HG03575 (cell line): ENCODE measurements around the gene AQP2.

Experiments used
- ATAC-seq: cut with Tn5 transposase; IDR thresholded peaks from one replicate; pipeline ENCODE4 v1.9.1; 2021; ENCODE audit not compliant: unreplicated experiment, insufficient number of reproducible peaks, low FRiP score; ENCODE audit errors: extremely low read depth

Gene AQP2

GRCh38 chr12:49936925-49937324, 13.6 kb upstream of the AQP2 start:
- ATAC-seq, result no peak

GRCh38 chr12:49937639-49938300, 12.8 kb upstream of the AQP2 start:
- no peak for ATAC-seq

DNA sequence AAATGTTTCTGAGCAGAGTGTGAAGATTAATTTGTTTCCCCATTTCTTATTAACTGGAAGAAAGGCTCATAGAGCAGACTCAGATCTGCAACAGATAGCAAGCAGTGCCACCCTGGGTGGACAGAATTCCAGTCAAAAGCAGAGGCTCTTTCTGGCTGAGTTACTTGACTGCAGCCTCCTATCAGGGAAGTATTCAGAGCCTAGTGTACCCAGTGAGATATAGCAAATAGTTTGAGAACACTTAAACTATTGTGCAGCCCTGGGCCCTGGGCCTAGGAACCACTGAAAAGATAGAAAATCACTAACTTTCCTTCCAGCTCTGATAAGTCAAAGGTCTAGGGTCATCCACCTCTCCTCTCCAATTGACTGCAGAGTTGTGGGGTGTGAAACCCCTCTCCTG, 11.2 kb upstream of the AQP2 start:
- ATAC-seq, result no peak

DNA sequence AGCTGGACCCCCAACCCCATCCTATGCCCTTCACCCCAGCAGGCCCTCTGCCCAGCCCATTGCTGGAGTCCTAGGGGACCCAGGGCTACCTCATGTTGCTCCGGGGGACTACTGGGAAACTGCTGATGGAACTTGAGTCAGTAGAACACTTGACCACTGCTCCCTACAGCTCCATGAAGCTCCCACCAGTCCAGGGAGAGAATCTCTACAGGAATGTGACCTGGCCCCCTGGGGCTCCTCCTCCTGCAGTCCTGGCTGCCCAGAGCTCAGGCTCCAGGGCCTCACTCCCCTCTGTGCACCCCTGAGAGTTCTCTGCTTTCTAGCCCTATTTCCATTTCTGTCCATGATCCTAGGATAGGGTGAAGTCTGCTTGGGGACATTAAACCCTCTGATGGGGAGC, 10.8 kb upstream of the AQP2 start:
- ATAC-seq, result no peak

- no peak for ATAC-seq
Observed at GRCh38 chr12:49941556-49942511, 8.7 kb upstream of the AQP2 start.

GRCh38 chr12:49942512-49942893, 8.0 kb upstream of the AQP2 start:
- no peak for ATAC-seq

- ATAC-seq, result no peak
Observed at GRCh38 chr12:49942921-49943624, 7.5 kb upstream of the AQP2 start.

GRCh38 chr12:49943625-49943960, 6.9 kb upstream of the AQP2 start:
- no peak for ATAC-seq

DNA sequence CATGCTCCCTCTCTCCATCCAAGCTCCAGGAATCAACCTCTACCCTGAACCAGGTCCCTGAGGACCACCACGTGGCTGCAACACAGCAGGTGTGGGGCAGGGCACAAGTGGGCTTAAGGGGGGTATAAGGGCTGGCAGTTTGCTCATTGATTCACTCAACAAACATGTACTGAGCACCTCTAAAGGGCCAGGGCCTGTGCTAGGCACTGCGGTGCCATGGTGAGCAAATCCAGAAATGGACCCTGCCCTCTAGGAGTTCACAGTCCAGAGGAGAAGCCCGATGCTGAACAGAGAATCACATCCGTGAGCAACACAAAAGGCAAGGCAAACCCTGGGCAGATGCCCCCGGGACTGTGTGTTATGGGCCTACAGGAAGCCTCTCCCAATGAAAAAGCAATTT, 6.5 kb upstream of the AQP2 start:
- ATAC-seq, result no peak

DNA sequence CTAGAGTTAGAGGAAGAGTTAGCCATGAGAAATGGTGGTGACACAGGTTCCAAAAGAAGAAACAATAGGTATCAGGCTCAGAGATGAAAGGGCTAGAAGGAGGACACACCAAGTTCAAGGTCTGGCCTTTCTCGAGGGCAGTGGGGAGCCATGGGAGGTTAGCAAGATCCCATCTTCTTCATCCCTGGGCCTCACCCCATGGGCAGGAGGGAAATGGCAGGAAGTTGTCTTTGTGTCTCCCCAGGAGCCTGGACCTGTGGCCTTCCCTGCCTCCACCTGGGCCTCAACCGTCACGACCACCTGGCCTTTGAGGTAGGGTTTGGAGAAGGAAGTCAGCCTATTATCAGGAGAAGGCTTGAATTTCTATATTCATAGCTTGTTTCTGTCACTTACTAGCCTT, 5.8 kb upstream of the AQP2 start:
- no peak for ATAC-seq

- no peak for ATAC-seq
Observed at GRCh38 chr12:49945394-49946080, 5.0 kb upstream of the AQP2 start.

- no peak for ATAC-seq
Observed at GRCh38 chr12:49946086-49946485, 4.5 kb upstream of the AQP2 start.

DNA sequence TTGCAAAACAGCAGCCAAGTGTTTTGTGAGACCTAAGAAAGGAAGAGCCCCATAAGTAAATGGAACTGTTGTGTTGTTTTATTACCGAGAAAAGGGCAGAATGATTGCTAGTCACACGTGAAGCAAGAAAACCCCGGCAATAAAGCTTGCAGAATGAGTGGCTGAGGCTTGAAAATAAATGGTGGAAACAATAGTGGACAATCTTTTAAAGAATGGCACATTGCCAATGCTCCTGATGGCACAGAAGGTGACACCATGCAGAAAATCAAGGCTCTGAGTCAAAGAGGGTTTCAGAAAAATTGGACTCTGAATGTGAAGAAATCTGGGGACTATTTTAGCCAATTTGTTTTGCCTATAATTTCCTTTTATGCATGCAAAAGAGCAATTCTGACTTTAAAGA, 4.0 kb upstream of the AQP2 start:
- ATAC-seq, result no peak

- no peak for ATAC-seq
Observed at GRCh38 chr12:49947593-49948226, 2.8 kb upstream of the AQP2 start.

DNA sequence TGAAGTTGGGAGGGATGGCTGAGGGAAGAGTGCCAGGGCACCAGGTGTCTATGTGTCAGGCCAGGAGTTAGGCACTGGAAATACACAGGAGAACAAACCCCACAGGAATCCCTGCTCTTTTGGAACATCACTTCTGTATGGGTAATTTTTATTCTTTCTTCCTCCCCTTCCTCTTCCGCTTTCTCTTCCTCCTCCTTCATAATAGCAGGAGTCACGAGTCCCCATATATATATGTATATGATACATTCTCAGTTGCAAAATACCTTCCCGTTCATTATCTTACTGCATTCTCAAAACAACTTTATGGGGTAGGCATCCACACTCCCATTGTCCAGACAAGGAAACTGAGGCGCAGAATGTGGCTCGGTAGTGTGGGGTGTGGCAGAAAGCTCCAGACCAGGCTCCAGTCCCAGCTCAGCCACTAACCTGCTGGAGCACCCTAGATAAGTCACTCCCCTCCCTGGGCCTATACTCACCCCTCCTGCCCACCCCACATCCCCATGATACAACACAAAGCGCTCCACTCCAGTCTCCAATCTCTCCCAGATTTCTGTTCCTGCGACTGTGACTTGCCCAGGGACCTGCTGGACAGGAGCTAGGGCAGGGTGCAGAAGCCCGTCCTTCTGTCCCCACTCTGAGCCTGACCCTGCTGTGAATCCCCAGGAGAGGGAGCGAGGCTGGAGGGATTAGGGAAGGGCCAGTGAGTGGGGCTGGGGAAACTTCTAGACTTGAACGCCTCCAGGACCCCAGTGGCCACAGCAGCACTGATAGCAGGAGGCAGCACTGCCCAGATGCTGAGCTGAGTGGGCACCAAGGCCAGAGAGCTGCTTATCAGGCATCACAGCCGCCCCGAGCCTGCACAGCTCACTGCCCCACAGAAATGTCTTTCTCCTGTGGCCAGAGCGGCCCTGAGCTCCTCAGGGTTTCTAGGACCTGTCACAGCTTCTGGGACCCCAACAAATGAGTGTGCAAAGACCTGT, 1.4 kb upstream of the AQP2 start:
- no peak for ATAC-seq

GRCh38 chr12:49949866-49950265, 671 bp upstream of the AQP2 start:
- ATAC-seq, result no peak

DNA sequence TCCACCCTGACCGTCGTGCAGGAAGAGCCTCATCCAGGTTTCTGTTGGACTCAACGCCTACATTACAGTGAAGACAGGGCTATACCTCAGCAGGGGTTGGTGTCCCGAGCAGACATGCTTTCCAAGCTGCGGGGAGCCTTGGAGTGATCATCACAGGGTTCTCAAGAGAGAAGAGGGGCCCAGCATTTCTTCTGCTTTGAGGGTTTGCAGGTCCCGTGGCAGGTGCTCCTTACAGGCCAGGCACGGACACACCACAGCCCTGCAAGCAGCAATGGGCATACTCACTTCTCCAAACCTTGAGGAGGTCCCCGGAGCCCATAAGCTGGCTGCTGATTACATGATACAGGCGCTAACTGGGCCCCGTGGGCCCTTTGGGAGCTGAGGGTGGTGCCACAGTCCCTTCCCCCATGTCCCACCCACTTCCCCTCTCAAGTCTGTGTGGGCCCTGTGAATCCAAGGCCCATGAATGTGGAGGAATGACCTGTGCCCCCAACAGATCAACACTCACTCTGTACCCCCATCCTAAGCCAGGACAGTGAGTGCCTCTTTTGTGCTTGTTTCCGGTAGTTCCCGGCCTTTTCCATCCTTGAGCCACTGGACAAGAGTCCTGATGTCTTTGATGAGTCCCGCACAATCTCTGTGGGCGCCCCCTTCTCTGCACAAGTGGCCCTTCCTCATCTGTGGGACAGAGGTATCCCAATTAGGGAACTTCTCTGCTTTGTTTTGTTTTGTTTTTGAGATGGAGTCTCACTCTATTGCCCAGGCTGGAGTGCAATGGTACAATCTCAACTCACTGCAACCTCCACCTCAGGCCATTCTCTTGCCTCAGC, 1.1 kb downstream of the AQP2 start:
- ATAC-seq, result no peak
